ENCODE results near the gene SCAF4.
"Not testable (repeated sequence)": the region's sequence is repeated elsewhere in the genome, so short reads cannot be mapped to it uniquely, and the experiment has no call there.

Gene SCAF4

DNA sequence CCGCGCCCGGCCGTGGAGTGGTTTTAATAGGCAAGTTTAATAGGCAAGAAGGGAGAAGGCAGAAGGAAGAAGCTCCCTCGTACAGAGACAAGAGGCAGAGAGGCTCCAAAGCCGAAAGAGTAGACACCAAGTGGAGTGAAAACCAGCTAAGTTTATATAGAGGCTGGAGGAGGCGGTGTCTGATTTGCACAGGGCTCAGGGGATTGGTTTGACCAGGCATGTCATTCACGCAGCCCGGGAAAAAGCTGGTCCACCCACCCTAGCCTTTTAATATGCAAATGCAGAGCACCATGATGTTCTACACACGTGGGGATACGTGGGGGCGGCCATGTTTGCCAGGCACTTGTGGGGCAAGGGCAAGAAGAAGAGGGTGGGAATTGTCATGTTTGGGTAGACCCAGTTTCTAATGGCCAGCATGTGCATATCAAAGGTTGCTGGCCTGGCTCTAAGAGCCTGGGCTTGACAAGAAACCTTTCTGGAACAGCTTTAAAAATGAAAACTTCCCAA lies 90.4 kb downstream of the SCAF4 start:
- DNase-seq (ENCODE audit: low spot score): no peak

DNA sequence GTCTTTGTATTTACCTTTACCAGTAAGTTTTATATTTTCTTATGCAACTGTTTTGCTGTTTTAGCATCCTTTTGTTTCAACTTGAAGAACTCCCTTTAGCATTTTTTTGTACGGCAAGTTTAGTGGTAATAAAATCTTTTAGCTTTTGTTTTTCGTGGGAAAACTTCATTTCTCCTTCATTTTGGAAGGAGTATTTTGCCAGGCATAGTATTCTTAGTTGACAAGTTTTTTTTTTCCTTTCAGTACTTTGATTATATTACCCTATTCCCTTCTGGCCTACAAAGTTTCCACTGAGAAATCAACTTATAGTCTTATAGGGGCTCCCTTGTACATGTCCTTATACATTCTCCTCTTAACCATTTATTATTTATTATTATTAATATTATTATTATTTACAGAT lies 95.0 kb downstream of the SCAF4 start:
- no peak for DNase-seq (ENCODE audit: low spot score)

DNA sequence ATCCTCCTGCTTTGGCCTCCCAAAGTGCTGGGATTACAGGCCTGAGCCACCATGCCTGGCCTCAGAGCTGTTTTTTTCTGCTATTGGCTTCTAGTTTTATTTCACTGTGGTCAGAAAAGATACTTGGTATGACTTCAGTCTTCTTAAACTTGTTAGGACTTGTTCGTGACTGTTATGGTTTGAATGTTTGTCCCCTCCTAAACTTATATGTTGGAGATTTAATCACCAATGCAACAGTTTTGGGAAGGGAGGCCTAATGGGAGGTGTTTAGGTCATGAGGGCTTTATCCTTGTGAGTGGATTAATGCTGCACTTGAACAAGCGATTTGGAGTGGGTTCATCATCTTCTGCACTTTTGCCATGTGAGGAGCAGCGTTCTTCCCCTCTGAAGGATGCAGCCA lies 96.9 kb downstream of the SCAF4 start:
- no peak for DNase-seq (ENCODE audit: low spot score)

DNA sequence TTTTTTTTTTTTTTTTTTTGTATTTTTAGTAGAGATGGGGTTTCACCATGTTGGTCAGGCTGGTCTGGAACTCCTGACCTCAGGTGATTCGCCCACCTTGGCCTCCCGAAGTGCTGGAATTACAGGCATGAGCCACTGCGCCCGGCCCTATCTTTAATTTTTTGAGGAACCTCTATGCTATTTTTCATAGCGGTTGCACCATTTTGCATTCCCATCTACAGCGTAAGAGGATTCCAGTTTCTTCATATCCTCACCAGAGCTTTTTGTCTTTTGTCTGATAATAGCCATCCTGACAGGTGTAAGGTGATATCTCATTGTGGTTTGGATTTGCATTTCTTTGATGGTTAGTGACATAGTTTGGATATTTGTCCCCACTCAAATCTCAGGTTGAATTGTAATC lies 100.0 kb downstream of the SCAF4 start:
- not testable (repeated sequence) for DNase-seq (ENCODE audit: low spot score)

DNA sequence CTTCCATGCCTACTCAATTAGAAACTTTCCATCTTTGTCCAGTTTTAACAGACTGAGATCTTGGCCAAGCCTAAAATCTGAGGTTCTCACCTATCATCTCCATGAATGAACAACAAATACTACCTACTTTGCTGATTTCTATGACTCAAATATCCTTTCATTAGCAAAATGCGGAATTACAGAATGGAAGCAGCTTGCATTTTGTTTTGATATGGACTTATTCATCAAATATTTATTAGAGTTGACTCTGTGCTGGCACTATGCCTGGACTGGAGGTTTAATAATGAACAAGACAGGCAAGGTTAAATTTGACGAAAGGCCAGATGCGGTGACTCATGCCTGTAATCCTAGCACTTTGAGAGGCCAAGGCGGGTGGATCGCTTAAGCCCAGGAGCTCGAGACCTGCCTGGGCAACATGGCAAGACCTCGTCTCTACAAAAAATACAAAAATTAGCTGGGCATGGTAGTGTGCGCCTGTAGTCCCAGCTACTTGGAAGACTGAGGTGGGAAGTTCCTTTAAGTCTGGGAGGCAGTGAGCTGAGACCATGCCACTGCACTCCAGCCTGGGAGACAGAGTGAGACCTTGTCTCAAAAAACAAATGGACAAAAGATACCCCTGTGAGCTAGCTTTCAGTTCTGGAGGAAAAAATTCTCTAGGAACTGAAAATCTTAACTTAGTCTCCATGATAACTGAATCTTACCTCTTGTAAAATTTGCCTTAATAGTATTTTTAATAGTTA lies 101.8 kb downstream of the SCAF4 start:
- DNase-seq (ENCODE audit: low spot score): peak; percentile 24

DNA sequence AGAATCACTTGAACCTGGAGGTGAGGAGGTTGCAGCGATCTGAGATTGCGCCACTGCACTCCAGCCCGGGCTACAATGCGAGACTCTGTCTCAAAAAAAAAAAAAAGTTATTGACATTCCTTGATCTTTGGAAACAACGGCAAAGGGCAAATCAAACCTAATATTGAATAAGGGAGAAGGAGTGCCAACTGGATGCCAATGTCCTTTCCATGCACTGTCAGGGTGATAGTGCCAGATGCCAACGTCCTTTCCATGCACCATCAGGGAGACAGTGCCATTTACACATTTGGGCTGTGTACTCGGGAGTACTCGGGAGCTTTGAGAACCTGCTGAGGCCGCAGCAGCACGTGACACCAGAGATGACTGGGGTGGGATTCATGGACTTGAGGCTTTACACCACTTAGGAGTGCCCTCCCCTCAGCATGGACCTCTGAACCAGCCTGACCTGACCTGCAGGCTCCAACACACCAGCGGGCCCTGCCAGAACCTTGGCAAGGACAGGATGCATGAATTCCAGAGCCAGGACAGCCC lies 106.9 kb downstream of the SCAF4 start:
- no peak for DNase-seq (ENCODE audit: low spot score)

DNA sequence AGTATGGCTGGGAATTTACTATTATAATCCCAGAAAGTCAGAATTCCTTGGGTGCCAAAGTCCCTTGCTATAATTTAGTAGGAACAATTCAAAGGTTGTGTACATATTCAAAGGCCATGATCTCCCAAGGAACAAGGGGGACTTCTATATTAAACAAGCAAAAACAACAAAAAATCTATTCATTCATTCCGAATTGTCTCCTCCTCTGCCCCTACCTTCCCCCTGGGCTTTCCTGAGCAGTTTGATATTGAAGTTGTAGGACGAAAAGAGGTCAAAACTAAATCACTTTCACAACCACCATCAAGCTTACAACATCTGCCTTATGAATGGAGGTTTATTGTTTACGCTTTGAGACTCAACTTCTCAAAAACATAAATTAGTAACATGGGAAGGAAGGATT lies 107.7 kb downstream of the SCAF4 start:
- DNase-seq (ENCODE audit: low spot score): no peak

DNA sequence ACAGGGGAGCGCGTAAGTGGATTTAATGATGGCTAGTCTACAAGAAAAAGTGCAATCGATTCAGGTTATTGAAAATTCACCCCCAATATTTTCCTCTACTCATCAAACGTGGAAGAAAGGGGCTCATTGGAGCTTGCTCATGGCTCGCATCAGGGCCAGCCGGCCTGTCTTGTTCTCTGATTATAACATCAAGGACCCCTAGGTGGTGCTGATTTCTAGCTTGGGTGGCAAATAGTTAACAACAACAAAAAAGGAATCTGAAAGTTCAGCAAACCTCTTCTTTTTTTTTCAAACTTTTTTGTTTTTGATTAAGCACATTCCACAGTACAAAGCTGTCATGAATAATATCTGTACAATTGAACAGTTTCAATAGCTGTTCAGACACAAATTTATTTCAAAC lies 108.3 kb downstream of the SCAF4 start:
- no peak for DNase-seq (ENCODE audit: low spot score)

DNA sequence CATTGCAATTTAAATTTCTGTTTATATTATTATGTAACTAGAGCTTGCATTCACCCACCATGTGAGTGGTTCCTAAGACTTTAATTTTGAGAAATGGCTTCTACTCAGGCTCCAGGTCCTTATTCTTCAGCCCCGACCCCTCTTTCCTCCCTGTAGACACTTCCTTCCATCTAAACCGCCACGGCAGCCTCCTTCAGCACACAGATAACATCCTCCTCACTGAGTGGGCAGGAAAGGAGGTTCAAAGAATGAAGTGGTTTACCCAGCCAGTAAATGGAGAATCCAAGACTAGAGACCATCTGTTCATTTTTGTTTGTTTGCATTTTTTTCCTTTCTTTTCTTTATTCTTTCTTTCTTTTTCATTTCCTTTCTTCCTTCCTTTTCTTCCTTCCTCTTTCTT lies 109.5 kb downstream of the SCAF4 start:
- DNase-seq (ENCODE audit: low spot score): no peak

Measured in pons (tissue), 1 donor.